Neural progenitor cell (in vitro differentiated cells): ENCODE results near the gene RHOF.

ENCODE experiments used
- EZH2 ChIP-seq: fragments of 200-600 bp; sonication (generic); IDR thresholded peaks from 2 replicates; pipeline ENCODE4 v1.6.1; 2017; ENCODE audit warnings: antibody characterized with exemption, mild to moderate bottlenecking, moderate library complexity
- EZH2phosphoT487 ChIP-seq: fragments of 200-600 bp; sonication (generic); IDR thresholded peaks from 2 replicates; pipeline ENCODE4 v1.6.1; 2017; ENCODE audit warnings: antibody characterized with exemption

DNA sequence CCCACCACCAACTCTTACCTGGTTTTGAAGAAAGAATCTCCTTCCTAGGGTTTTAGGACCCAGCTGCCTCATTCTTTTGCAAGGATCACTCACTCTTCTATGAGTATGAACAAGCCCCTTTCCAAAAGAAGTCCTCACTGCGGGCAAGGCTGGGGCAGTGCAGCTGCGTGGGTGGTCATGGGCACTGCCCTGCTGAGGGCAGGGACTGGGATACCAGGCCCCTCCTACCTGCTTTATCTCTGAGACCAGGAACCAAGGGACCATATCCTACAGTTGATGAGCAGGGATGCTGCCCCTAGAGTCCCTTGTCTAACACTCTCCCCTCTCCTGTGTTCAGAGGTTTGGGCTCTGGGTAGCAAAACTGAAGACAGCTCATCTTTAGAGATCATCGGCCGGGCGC lies 44.6 kb upstream of the RHOF start:
- TF ChIP-seq EZH2 = no peak
- no peak for TF ChIP-seq EZH2phosphoT487
